ENCODE measurements around the gene BRSK1. TPM values are rescaled to one million over a fixed set of nuclear protein-coding genes. Genes with fewer than 3 reads are reported as not detected.

The BRSK1 gene
- total and polyA plus RNA-seq, 9 donors: 1.9 to 11.3 (median 4.8) TPM

GRCh38 chr19:55241143-55241934 is 42.5 kb upstream of the BRSK1 start:
- no peak overlapping the region for H3K4me3 ChIP-seq
- H3K27ac ChIP-seq: no peak overlapping the region
- 85 to 87% (median 85%) methylated on average over 31 to 37 of the region's 37 CpGs for WGBS, 3 donors
- no peaks in the 10 kb centered on the region for H3K36me3 ChIP-seq
- no peaks in the 10 kb centered on the region for H3K27me3 ChIP-seq
- no peak for DNase-seq
- intact Hi-C loops (cut with DNase I): no loop called here
- H3K9me3 ChIP-seq: no peaks in the 10 kb centered on the region
- TF ChIP-seq CTCF (IDR thresholded peaks at IDR 0.05): no peak
- TF ChIP-seq POLR2A (IDR thresholded peaks at IDR 0.05): no peak
- TF ChIP-seq EP300 (IDR thresholded peaks at IDR 0.05): no peak
- no peaks in the 10 kb centered on the region for H3K4me1 ChIP-seq (ENCODE audit: insufficient read depth)

- intact Hi-C loops (cut with DNase I): no loop called here
- H3K27me3 ChIP-seq: no peaks in the 10 kb centered on the region
- 78 to 85% (median 80%) methylated on average over 16 of the region's 16 CpGs for WGBS, 3 donors
- no peaks in the 10 kb centered on the region for H3K4me1 ChIP-seq (ENCODE audit: insufficient read depth)
- no peak for DNase-seq
- H3K36me3 ChIP-seq: no peaks in the 10 kb centered on the region
- TF ChIP-seq EP300 (IDR thresholded peaks at IDR 0.05): no peak
- TF ChIP-seq CTCF (IDR thresholded peaks at IDR 0.05): no peak
- TF ChIP-seq POLR2A (IDR thresholded peaks at IDR 0.05): no peak
- no peaks in the 10 kb centered on the region for H3K9me3 ChIP-seq
- H3K27ac ChIP-seq: no peak overlapping the region
- no peak overlapping the region for H3K4me3 ChIP-seq
Measured at GRCh38 chr19:55241935-55242464, 41.8 kb upstream of the BRSK1 start.

- intact Hi-C loops (cut with DNase I): no loop called here
- no peak for TF ChIP-seq POLR2A (IDR thresholded peaks at IDR 0.05)
- TF ChIP-seq EP300 (IDR thresholded peaks at IDR 0.05): no peak
- no peak for TF ChIP-seq CTCF (IDR thresholded peaks at IDR 0.05)
- DNase-seq: no peak
- H3K27me3 ChIP-seq: no peaks in the 10 kb centered on the region
- no peaks in the 10 kb centered on the region for H3K9me3 ChIP-seq
- no peaks in the 10 kb centered on the region for H3K36me3 ChIP-seq
- H3K4me3 ChIP-seq: no peak overlapping the region
- no peaks in the 10 kb centered on the region for H3K4me1 ChIP-seq (ENCODE audit: insufficient read depth)
- no peak overlapping the region for H3K27ac ChIP-seq
- 72 to 83% (median 73%) methylated on average over 7 of the region's 7 CpGs for whole genome bisulfite sequencing, 3 donors
Measured at GRCh38 chr19:55242517-55242916, 41.3 kb upstream of the BRSK1 start.

GRCh38 chr19:55244004-55244680 is 39.7 kb upstream of the BRSK1 start:
- Histone ChIP-seq H3K27me3 (no peaks in the 10 kb centered on the region), H3K9me3 (no peaks in the 10 kb centered on the region), H3K36me3 (no peaks in the 10 kb centered on the region), H3K4me1 (ENCODE audit: insufficient read depth) (no peaks in the 10 kb centered on the region), H3K27ac (no peak overlapping the region), H3K4me3 (no peak overlapping the region)
- 90 to 93% (median 91%) methylated on average over 12 of the region's 12 CpGs for WGBS, 3 donors
- TF ChIP-seq CTCF (IDR thresholded peaks at IDR 0.05) (no peak), POLR2A (IDR thresholded peaks at IDR 0.05) (no peak), EP300 (IDR thresholded peaks at IDR 0.05) (no peak)
- intact Hi-C loops (cut with DNase I): no loop called here
- no peak for DNase-seq
